Astrocyte (in vitro differentiated cells and primary cell): ENCODE results near the gene KLHL22.

Source experiments
- EZH2 ChIP-seq: IDR thresholded peaks from 2 replicates; pipeline ENCODE4 v1.6.1; 2012; ENCODE audit warnings: mild to moderate bottlenecking, low read length, inconsistent platforms; ENCODE audit not compliant: insufficient read depth
- TF ChIP-seq, protein P1 (sequence below): IDR thresholded peaks from 2 replicates; pipeline ENCODE4 v1.5.1; 2011; ENCODE audit warnings: low read depth, mild to moderate bottlenecking, inconsistent platforms, low read length, moderate library complexity; ENCODE audit not compliant: insufficient read depth

DNA sequence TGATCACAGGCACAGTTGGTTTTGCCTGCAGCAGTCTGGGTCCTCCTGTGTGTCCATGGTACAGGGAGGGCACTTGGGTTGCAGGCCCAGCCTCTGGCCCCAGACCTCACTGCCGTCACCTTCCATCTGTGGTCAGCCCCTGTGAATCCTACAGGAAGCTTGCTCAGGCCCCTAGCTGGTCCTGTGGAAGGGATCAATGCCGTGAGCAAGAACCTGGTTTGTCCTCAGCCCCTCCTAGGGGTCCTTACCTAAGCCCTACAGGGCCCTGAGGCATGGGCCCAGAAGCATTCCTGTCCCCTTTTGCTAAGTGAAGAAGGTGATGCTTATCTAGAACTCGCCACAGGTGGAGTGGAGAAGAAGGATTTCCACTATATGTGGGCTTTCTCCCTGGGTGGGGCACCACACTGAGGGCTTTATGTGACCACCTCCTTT lies 41.7 kb upstream of the KLHL22 start:
- TF ChIP-seq, protein P1, sequence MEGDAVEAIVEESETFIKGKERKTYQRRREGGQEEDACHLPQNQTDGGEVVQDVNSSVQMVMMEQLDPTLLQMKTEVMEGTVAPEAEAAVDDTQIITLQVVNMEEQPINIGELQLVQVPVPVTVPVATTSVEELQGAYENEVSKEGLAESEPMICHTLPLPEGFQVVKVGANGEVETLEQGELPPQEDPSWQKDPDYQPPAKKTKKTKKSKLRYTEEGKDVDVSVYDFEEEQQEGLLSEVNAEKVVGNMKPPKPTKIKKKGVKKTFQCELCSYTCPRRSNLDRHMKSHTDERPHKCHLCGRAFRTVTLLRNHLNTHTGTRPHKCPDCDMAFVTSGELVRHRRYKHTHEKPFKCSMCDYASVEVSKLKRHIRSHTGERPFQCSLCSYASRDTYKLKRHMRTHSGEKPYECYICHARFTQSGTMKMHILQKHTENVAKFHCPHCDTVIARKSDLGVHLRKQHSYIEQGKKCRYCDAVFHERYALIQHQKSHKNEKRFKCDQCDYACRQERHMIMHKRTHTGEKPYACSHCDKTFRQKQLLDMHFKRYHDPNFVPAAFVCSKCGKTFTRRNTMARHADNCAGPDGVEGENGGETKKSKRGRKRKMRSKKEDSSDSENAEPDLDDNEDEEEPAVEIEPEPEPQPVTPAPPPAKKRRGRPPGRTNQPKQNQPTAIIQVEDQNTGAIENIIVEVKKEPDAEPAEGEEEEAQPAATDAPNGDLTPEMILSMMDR, result no peak
- TF ChIP-seq EZH2, result no peak
